ENCODE data around the gene ACAD11.
"Not testable (repeated sequence)": the region's sequence is repeated elsewhere in the genome, so short reads cannot be mapped to it uniquely, and the experiment has no call there.

Gene ACAD11

GRCh38 chr3:132561003-132561402, 98.6 kb downstream of the ACAD11 start:
- H3K27ac ChIP-seq, result no peak overlapping the region
- no peak for DNase-seq (ENCODE audit: low read depth, low spot score)

- no peak for DNase-seq (ENCODE audit: low read depth, low spot score)
- H3K27ac ChIP-seq, result no peak overlapping the region
These were observed 103.0 kb downstream of the ACAD11 start for GRCh38 chr3:132556508-132557159.

GRCh38 chr3:132556036-132556386, 103.6 kb downstream of the ACAD11 start:
- H3K27ac ChIP-seq; DNase-seq (ENCODE audit: low read depth, low spot score): not testable (repeated sequence)

- no peak overlapping the region for H3K27ac ChIP-seq
- DNase-seq (ENCODE audit: low read depth, low spot score), result no peak
These were observed 104.1 kb downstream of the ACAD11 start for GRCh38 chr3:132555306-132556035.

- no peak for DNase-seq (ENCODE audit: low read depth, low spot score)
- H3K27ac ChIP-seq, result no peak overlapping the region
These were observed 105.2 kb downstream of the ACAD11 start for GRCh38 chr3:132554437-132554836.

- DNase-seq (ENCODE audit: low read depth, low spot score), result no peak
- no peak overlapping the region for H3K27ac ChIP-seq
These were observed 105.8 kb downstream of the ACAD11 start for GRCh38 chr3:132553826-132554225.

- H3K27ac ChIP-seq, result no peak overlapping the region
- no peak for DNase-seq (ENCODE audit: low read depth, low spot score)
These were observed 108.9 kb downstream of the ACAD11 start for GRCh38 chr3:132550579-132551305.

GRCh38 chr3:132549890-132550578, 109.6 kb downstream of the ACAD11 start:
- DNase-seq (ENCODE audit: low read depth, low spot score), result no peak
- no peak overlapping the region for H3K27ac ChIP-seq

- no peak for DNase-seq (ENCODE audit: low read depth, low spot score)
- H3K27ac ChIP-seq, result no peak overlapping the region
These were observed 110.4 kb downstream of the ACAD11 start for GRCh38 chr3:132549169-132549568.

- no peak overlapping the region for H3K27ac ChIP-seq
- DNase-seq (ENCODE audit: low read depth, low spot score), result no peak
These were observed 114.1 kb downstream of the ACAD11 start for GRCh38 chr3:132545471-132545870.

- H3K27ac ChIP-seq, result no peak overlapping the region
These were observed 115.5 kb downstream of the ACAD11 start for GRCh38 chr3:132544130-132544529.

GRCh38 chr3:132543011-132543739, 116.4 kb downstream of the ACAD11 start:
- peak overlapping the region; percentile 44 for H3K27ac ChIP-seq
- no peak for DNase-seq (ENCODE audit: low read depth, low spot score)

More at GRCh38 chr3:132544130-132544529, 115.5 kb downstream of the ACAD11 start:
- DNase-seq (ENCODE audit: low read depth, low spot score), result no peak

GRCh38 chr3:132542577-132542976, 117.0 kb downstream of the ACAD11 start:
- peak overlapping the region; percentile 44 for H3K27ac ChIP-seq

GRCh38 chr3:132539681-132540080, 119.9 kb downstream of the ACAD11 start:
- DNase-seq (ENCODE audit: low read depth, low spot score), result no peak
- no peak overlapping the region for H3K27ac ChIP-seq

More at GRCh38 chr3:132542577-132542976, 117.0 kb downstream of the ACAD11 start:
- DNase-seq (ENCODE audit: low read depth, low spot score), result no peak

GRCh38 chr3:132538072-132538471, 121.5 kb downstream of the ACAD11 start:
- no peak overlapping the region for H3K27ac ChIP-seq

GRCh38 chr3:132537297-132537696, 122.3 kb downstream of the ACAD11 start:
- no peak for DNase-seq (ENCODE audit: low read depth, low spot score)
- no peak overlapping the region for H3K27ac ChIP-seq

More at GRCh38 chr3:132538072-132538471, 121.5 kb downstream of the ACAD11 start:
- no peak for DNase-seq (ENCODE audit: low read depth, low spot score)

- DNase-seq (ENCODE audit: low read depth, low spot score), result no peak
- H3K27ac ChIP-seq, result no peak overlapping the region
These were observed 123.0 kb downstream of the ACAD11 start for GRCh38 chr3:132536442-132537153.

- DNase-seq (ENCODE audit: low read depth, low spot score), result no peak
- H3K27ac ChIP-seq, result no peak overlapping the region
These were observed 123.8 kb downstream of the ACAD11 start for GRCh38 chr3:132535575-132536441.
